Activated effector memory CD4-positive, alpha-beta T cell treated with Interleukin-2 at 50 U/mL for 16 hours (primary cell): ENCODE measurements around the gene STAT6.
"Not testable (repeated sequence)": the region's sequence is repeated elsewhere in the genome, so short reads cannot be mapped to it uniquely, and the experiment has no call there.

Experiments used
- DNase-seq: peaks from one replicate; pipeline ENCODE4 v3.0.0-alpha.2; 2020

STAT6 gene

DNA sequence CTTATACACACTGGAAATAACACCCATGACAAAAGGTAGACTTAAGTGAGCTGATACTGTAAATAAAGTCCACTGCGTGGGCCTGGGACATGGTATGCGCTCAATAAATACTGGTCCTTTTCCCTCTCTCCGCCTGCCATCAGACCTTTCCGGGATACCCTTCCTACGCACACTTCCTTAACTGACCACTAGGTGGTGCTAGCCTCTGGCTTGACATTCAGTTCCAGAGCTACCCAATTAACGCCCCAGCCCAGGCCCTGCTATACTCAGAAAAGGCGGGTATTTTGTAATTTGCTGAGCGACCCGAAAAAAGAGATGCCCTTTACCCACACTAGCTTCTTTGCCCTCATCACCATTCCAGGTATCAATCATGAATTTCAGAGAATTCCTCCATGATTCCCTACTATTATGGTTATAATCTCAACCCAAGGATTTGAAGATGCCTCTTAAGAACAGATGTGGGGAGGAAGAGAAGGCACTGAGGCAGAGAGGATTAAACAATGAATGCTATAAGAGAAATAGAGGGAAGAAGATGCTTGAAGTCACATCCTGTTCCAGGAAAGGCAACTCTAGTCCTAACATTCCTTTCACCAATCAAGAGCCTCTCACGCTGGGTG lies 13.2 kb upstream of the STAT6 start:
- peak; percentile 52 for DNase-seq

DNA sequence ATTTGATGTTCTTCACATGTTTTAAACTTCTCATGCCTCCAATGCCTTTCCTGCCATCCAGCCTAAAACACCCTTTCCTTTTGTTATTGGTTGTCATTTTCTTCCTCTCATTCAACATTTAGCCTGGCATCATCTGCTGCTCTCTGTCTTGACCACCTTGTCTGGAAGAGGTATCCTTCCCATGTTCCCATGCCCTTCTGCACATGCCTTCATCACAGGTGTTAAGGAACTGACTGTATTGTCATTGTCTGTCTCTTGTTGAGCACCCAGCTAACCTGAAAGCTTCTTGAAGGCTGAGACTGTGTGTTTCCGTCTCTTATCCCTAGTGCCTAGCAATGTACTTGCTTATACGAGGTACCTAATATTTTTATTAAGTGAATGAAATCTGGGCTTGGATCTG lies 12.7 kb upstream of the STAT6 start:
- no peak for DNase-seq

- not testable (repeated sequence) for DNase-seq
Observed at GRCh38 chr12:57120718-57121117, 9.6 kb upstream of the STAT6 start.

DNA sequence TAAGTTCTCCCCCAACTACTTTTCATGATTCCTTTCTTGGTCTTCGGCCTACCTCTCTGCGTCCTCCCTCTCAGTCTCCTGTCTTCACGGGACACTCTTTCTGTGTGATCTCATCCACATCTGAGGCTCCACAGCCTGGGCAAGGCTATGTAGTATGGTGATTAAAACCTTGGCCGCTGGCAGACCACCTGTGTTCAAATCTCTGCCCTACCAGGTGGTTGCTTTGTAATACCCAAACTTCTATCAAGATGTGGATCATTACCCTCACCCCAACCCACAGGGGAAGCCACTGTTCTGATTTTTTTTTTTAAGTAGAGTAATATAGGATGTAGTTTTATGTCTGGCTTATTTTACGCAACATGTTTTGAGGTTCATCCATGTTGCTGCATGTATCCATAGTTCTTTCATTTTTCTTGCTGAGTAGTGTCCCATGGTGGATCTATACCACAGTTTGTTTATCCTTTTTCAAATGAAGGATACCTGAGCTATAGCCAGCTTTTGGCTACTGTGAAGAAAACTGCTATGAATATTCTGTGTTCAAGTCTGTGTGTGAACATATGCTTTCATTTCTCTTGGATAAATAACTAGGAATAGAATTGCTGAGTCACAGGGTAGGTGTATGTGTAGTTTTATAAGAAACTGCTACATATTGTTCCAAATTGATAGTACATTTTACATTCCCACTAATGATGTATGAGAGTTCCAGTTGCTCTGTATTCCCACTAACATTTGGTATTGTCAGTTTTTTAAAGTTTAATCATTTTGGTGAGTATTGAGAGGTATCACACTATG lies 8.3 kb upstream of the STAT6 start:
- DNase-seq: no peak

DNA sequence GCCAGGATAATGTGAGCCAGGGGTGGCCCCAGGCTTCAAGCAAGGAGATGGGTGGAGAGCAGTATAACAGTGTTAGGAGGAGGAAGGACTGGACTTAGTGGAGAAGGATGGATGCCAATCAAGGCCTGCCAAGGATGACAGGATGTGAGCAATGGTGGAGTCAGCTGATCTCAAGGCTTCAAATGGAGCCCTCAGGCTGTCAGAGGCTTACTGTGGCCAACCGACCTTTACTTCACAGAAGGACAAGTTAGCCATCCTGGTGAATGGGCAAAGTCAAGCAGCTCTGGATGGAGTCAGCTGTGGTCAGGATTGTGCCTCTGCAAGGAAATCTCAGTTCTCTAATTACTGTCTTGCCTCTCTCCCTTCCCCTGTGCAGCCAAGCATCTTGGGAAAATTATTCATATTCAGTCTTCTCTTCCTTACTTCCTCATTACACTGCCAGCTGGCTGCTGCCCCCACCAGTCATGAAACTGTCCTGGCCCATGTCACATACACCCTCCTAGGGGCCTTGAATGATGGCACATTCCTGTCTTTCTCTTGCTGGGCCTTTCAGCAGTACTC lies 7.6 kb upstream of the STAT6 start:
- DNase-seq: no peak

DNA sequence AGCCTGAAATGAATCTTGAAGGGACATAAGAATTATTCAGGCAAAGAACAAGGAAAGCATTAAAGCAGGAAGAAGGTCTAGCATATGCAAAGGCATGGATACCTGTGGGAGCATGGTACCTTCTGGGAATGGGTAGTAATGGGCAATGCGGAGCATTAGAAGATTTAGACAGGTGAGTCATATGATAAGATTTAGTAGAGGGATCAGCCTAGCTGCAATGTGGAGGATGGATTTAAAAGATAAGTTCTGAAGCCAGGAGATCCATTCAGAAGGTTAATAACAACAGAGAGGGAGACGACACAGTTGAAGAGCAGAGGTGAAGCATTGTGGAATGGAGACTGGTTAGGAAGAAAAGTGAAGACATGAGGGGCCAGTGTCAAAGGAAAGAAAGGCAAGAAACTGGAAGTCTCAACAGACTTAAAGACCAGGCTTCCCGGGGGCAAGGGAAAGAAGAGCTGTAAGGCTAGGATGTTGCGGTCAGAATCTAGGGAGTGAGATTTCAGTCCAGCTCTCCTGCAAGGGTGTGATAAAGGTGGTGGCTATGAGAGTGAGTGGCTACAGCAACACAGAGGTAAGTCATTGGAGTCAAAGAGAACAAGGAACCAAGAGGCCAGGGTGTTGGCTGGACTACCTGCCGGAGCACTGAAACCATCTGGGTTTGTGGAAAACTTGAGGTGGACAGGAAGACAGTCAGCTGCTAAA lies 5.6 kb upstream of the STAT6 start:
- no peak for DNase-seq

DNA sequence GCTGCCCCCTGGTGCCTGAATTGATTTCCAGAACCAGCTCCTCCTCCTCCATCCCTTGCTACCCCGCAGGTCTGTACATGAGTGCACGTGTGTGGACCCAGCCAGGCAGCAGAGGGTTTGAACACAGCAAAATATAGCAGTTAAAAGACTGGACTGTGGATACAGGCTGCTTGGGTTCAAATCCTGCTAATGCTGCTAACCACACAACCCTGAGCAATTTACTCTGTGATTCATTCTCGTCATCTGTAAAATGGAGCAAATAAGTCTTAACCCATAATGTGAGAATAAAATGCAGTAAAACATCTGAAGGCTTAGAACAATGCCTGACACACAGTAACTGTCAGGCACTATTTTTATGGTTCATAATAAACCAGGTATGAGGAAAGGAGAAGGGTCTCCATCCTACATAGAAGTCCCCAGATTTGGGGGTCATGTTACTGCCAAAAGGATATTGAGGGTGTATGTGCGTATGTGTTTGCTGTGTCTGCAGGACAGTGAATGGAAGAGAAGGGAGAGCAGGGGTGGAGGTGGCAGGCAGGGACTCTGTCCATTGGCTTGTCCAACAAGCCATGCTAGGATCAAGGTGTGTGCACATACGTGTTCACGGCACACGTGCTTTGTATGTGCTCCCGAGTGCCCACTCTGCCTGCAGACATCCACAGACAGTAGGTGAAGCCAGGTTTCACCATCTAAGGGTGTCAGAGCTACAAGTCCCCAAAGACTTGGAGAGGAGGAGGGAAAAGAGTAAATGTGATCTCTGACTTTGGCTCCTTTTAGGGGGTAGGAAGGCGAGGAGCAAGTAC lies 1.5 kb upstream of the STAT6 start:
- DNase-seq: no peak

- DNase-seq: peak; percentile 46
Observed at GRCh38 chr12:57110104-57111030, 795 bp downstream of the STAT6 start.

- DNase-seq: no peak
Observed at GRCh38 chr12:57109207-57110103, 1.7 kb downstream of the STAT6 start.

- DNase-seq: no peak
Observed at GRCh38 chr12:57107456-57108155, 3.6 kb downstream of the STAT6 start.

DNA sequence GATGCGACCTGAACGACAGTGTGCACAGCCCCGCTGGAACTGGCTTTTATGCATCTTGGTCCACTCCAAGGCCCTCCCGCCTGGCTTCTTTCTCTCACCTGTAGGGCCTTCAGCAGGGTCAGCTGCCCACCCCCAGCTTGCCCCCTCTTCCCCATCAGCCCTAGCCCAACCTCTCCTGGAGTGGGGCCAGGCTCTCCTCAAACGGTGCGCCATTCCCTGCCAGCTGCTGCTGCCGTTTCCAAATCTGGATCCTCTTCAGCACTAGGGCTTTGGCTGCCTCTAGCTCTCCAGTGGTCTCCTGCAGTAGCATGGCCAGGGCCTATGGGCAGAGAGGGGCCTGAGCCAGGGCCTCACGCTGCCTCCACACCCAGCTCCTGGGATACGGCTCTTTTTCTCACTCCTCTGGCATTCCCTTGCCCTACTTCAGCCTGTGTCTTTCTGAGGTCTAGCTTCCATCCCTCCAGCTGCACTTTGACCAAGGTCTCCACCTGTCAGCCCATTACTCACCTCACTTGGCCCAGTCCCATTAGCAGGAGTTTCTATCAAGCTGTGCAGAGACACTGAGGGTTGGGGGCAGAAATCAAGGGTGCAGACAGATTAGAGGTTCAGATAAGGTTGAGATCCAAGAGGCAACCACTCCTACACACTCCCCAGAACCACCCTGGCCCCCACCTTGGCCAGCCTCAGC lies 5.0 kb downstream of the STAT6 start:
- no peak for DNase-seq

- no peak for DNase-seq
Observed at GRCh38 chr12:57105011-57105753, 6.0 kb downstream of the STAT6 start.

GRCh38 chr12:57104292-57104910 lies 6.8 kb downstream of the STAT6 start:
- no peak for DNase-seq

DNA sequence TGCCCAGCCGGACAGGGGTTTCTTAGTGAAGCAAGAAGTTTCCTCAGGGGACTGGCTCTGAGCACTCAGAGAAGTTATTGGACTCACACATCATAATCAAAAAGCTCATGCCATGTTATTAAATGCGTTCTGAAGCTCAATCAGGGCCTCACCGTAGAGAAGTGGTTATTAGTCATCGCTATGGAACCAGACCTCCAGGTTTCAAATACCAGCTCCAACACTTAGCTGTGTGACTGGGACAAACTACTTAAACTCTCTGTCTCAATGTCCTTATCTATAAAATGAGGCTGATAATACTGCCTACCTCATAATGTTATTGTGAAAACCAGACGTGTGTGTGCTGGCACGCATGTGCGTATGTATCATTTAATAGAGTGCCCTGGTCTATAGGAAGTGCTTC lies 7.3 kb downstream of the STAT6 start:
- DNase-seq: no peak

- DNase-seq: no peak
Observed at GRCh38 chr12:57101892-57102695, 9.1 kb downstream of the STAT6 start.

- no peak for DNase-seq
Observed at GRCh38 chr12:57099766-57100165, 11.4 kb downstream of the STAT6 start.

GRCh38 chr12:57099047-57099714 lies 12.0 kb downstream of the STAT6 start:
- DNase-seq: no peak
